BLaER1 (cell line): ENCODE measurements around the gene RAB25.
A peak's percentile ranks its signal among the peaks of the same experiment; 100 is the strongest.
"Not testable (repeated sequence)": the region's sequence is repeated elsewhere in the genome, so short reads cannot be mapped to it uniquely, and the experiment has no call there.

Source experiments
- H3K27ac ChIP-seq: shearing (Covaris generic); formaldehyde crosslinking; 2 replicates; pipeline ENCODE4 v1.8.1; 2022
- H3K27me3 ChIP-seq: shearing (Covaris generic); formaldehyde crosslinking; 2 replicates; pipeline ENCODE4 v1.8.1; 2022
- H3K36me3 ChIP-seq: shearing (Covaris generic); formaldehyde crosslinking; 2 replicates; pipeline ENCODE4 v1.8.1; 2022
- H3K4me1 ChIP-seq: shearing (Covaris generic); formaldehyde crosslinking; 2 replicates; pipeline ENCODE4 v1.8.1; 2022
- H3K4me2 ChIP-seq: shearing (Covaris generic); formaldehyde crosslinking; 2 replicates; pipeline ENCODE4 v1.8.1; 2022
- H3K4me3 ChIP-seq: shearing (Covaris generic); formaldehyde crosslinking; 2 replicates; pipeline ENCODE4 v1.8.1; 2022
- H3K9ac ChIP-seq: shearing (Covaris generic); formaldehyde crosslinking; 2 replicates; pipeline ENCODE4 v1.8.1; 2022
- H3K9me3 ChIP-seq: shearing (Covaris generic); formaldehyde crosslinking; 2 replicates; pipeline ENCODE4 v1.8.1; 2022
- H4K20me1 ChIP-seq: shearing (Covaris generic); formaldehyde crosslinking; 2 replicates; pipeline ENCODE4 v1.8.1; 2022
- Cebpa-rat ChIP-seq: shearing (Covaris generic); IDR thresholded peaks from 2 replicates; pipeline ENCODE4 v1.8.1; 2022

The RAB25 gene

GRCh38 chr1:156026588-156026987 lies 34.4 kb upstream of the RAB25 start:
- no peaks in the 10 kb centered on the region for H3K36me3 ChIP-seq
- H3K27ac ChIP-seq: no peak overlapping the region
- no peak overlapping the region for H3K9ac ChIP-seq
- no peaks in the 10 kb centered on the region for H4K20me1 ChIP-seq
- no peak overlapping the region for H3K4me3 ChIP-seq
- H3K27me3 ChIP-seq: no peaks in the 10 kb centered on the region
- no peaks in the 10 kb centered on the region for H3K9me3 ChIP-seq
- no peak for TF ChIP-seq Cebpa-rat
- H3K4me1 ChIP-seq: no peaks in the 10 kb centered on the region
- H3K4me2 ChIP-seq: no peak overlapping the region

- H4K20me1 ChIP-seq: no peaks in the 10 kb centered on the region
- H3K4me2 ChIP-seq: no peak overlapping the region
- H3K27me3 ChIP-seq: no peaks in the 10 kb centered on the region
- H3K27ac ChIP-seq: no peak overlapping the region
- no peaks in the 10 kb centered on the region for H3K9me3 ChIP-seq
- no peak for TF ChIP-seq Cebpa-rat
- peaks cover 5% of the 10 kb centered on the region; the same call in 1 of the 2 replicates for H3K4me1 ChIP-seq
- H3K4me3 ChIP-seq: no peak overlapping the region
- no peak overlapping the region for H3K9ac ChIP-seq
- H3K36me3 ChIP-seq: peaks cover 27% of the 10 kb centered on the region
These were observed 27.9 kb upstream of the RAB25 start for GRCh38 chr1:156033011-156033410.

- H3K27me3 ChIP-seq, H3K27ac ChIP-seq, H3K4me2 ChIP-seq, H3K9ac ChIP-seq, H3K9me3 ChIP-seq, H4K20me1 ChIP-seq, H3K4me1 ChIP-seq, H3K4me3 ChIP-seq: not testable (repeated sequence)
- peaks cover 46% of the 10 kb centered on the region for H3K36me3 ChIP-seq
These were observed 26.0 kb upstream of the RAB25 start for GRCh38 chr1:156034991-156035390.

- peaks cover 88% of the 10 kb centered on the region for H3K36me3 ChIP-seq
- H4K20me1 ChIP-seq: no peaks in the 10 kb centered on the region
- H3K27ac ChIP-seq: no peak overlapping the region
- TF ChIP-seq Cebpa-rat: no peak
- no peaks in the 10 kb centered on the region for H3K4me1 ChIP-seq
- H3K9me3 ChIP-seq: no peaks in the 10 kb centered on the region
- no peak overlapping the region for H3K4me2 ChIP-seq
- no peaks in the 10 kb centered on the region for H3K27me3 ChIP-seq
- no peak overlapping the region for H3K4me3 ChIP-seq
- H3K9ac ChIP-seq: no peak overlapping the region
These were observed 18.1 kb upstream of the RAB25 start for GRCh38 chr1:156042828-156043227.

- Histone ChIP-seq H3K4me3 (no peak overlapping the region), H3K36me3 (peaks cover 89% of the 10 kb centered on the region), H3K9ac (no peak overlapping the region)
These were observed 15.9 kb upstream of the RAB25 start for GRCh38 chr1:156045076-156045475.

GRCh38 chr1:156048663-156049258 lies 12.2 kb upstream of the RAB25 start:
- Histone ChIP-seq H3K9me3 (no peaks in the 10 kb centered on the region), H3K4me1 (peaks cover 27% of the 10 kb centered on the region), H3K4me2 (no peak overlapping the region), H3K36me3 (peaks cover 70% of the 10 kb centered on the region), H4K20me1 (peaks cover 18% of the 10 kb centered on the region; the same call in 1 of the 2 replicates), H3K4me3 (no peak overlapping the region), H3K27ac (no peak overlapping the region), H3K27me3 (no peaks in the 10 kb centered on the region), H3K9ac (no peak overlapping the region)
- no peak for TF ChIP-seq Cebpa-rat

More at GRCh38 chr1:156045076-156045475, 15.9 kb upstream of the RAB25 start:
- no peaks in the 10 kb centered on the region for H3K27me3 ChIP-seq
- TF ChIP-seq Cebpa-rat: no peak
- H4K20me1 ChIP-seq: no peaks in the 10 kb centered on the region
- H3K4me1 ChIP-seq: peaks cover under 1% of the 10 kb centered on the region
- H3K4me2 ChIP-seq: no peak overlapping the region
- H3K9me3 ChIP-seq: no peaks in the 10 kb centered on the region
- no peak overlapping the region for H3K27ac ChIP-seq

- Histone ChIP-seq H3K4me2 (no peak overlapping the region), H3K9ac (no peak overlapping the region), H4K20me1 (peaks cover 18% of the 10 kb centered on the region; the same call in 1 of the 2 replicates), H3K4me1 (peaks cover 29% of the 10 kb centered on the region), H3K27ac (no peak overlapping the region), H3K27me3 (no peaks in the 10 kb centered on the region), H3K4me3 (no peak overlapping the region), H3K36me3 (peaks cover 55% of the 10 kb centered on the region), H3K9me3 (no peaks in the 10 kb centered on the region)
- no peak for TF ChIP-seq Cebpa-rat
These were observed 10.6 kb upstream of the RAB25 start for GRCh38 chr1:156050376-156050775.

- no peak overlapping the region for H3K27ac ChIP-seq
- peaks cover 37% of the 10 kb centered on the region for H3K4me1 ChIP-seq
- H3K27me3 ChIP-seq: no peaks in the 10 kb centered on the region
- no peak overlapping the region for H3K4me3 ChIP-seq
- TF ChIP-seq Cebpa-rat: no peak
- H3K9me3 ChIP-seq: no peaks in the 10 kb centered on the region
- H3K9ac ChIP-seq: peak overlapping the region; percentile 11; the same call in 1 of the 2 replicates
- peaks cover 53% of the 10 kb centered on the region for H3K36me3 ChIP-seq
- peaks cover 18% of the 10 kb centered on the region; the same call in 1 of the 2 replicates for H4K20me1 ChIP-seq
- no peak overlapping the region for H3K4me2 ChIP-seq
These were observed 9.8 kb upstream of the RAB25 start for GRCh38 chr1:156051011-156051725.

GRCh38 chr1:156052862-156053767 lies 7.8 kb upstream of the RAB25 start:
- Histone ChIP-seq H3K36me3 (peaks cover 46% of the 10 kb centered on the region), H3K9me3 (no peaks in the 10 kb centered on the region)

More at GRCh38 chr1:156052862-156053767, 7.8 kb upstream of the RAB25 start:
- Histone ChIP-seq H3K27me3 (no peaks in the 10 kb centered on the region), H3K4me2 (peak overlapping the region; percentile 78), H4K20me1 (peaks cover 18% of the 10 kb centered on the region; the same call in 1 of the 2 replicates), H3K4me3 (peak overlapping the region; percentile 91), H3K27ac (peak overlapping the region; percentile 73), H3K4me1 (peaks cover 41% of the 10 kb centered on the region), H3K9ac (peak overlapping the region; percentile 81)
- TF ChIP-seq Cebpa-rat: no peak
